Keratinocyte (primary cell): ENCODE results near the gene CALHM1. TPM values are rescaled to one million over a fixed set of nuclear protein-coding genes. Genes with fewer than 3 reads are reported as not detected.

Experiments
- DNase-seq: peaks from one replicate; pipeline ENCODE4 v3.0.0-alpha.2; 2011; ENCODE audit warnings: low read depth, missing footprints, low spot score
- FAIRE-seq: peaks from 2 replicates; lab custom pipeline; 2011; peaks lifted over from hg19 to GRCh38; lab: Jason Lieb, UNC
- H2AFZ ChIP-seq: 2 replicates; pipeline ENCODE4 v1.6.0; 2012; ENCODE audit warnings: low read length, control low read depth, inconsistent platforms; ENCODE audit not compliant: control insufficient read depth
- H3K27ac ChIP-seq: 2 replicates; pipeline ENCODE4 v1.5.1; 2011; ENCODE audit warnings: low read length; ENCODE audit not compliant: control insufficient read depth, insufficient read depth
- H3K27me3 ChIP-seq: 3 replicates; pipeline ENCODE4 v1.6.0; 2011; ENCODE audit warnings: low read length; ENCODE audit not compliant: control insufficient read depth, insufficient read depth; ENCODE audit errors: extremely low read depth
- H3K36me3 ChIP-seq, 2 experiments: 2 replicates in 1 of 2; 3 replicates in 1 of 2; pipeline ENCODE4 v1.5.1; 2011; ENCODE audit warnings: low read length in 2 of 2, mild to moderate bottlenecking in 1 of 2; ENCODE audit not compliant: control insufficient read depth in 2 of 2, insufficient read depth in 2 of 2; ENCODE audit errors: extremely low read depth in 1 of 2
- H3K4me1 ChIP-seq: 3 replicates; pipeline ENCODE4 v1.5.1; 2011; ENCODE audit warnings: low read length; ENCODE audit not compliant: control insufficient read depth, insufficient read depth; ENCODE audit errors: extremely low read depth
- H3K4me2 ChIP-seq: 3 replicates; pipeline ENCODE4 v1.6.0; 2011; ENCODE audit warnings: low read depth, low read length; ENCODE audit not compliant: control insufficient read depth, insufficient read depth; ENCODE audit errors: extremely low read depth
- H3K4me3 ChIP-seq, 3 experiments: fragments of 200-600 bp in 1 of 3; sonication (generic) in 1 of 3; 2 replicates in 2 of 3; 3 replicates in 1 of 3; pipeline ENCODE4 v1.5.1; 2011 to 2016; ENCODE audit warnings: low read length in 3 of 3, mild to moderate bottlenecking in 3 of 3, control low read depth in 2 of 3, inconsistent platforms in 1 of 3, low read depth in 1 of 3, mixed read lengths in 1 of 3, mixed run types in 1 of 3, moderate library complexity in 1 of 3; ENCODE audit not compliant: control insufficient read depth in 2 of 3, insufficient read depth in 2 of 3; ENCODE audit errors: extremely low read depth in 1 of 3
- H3K79me2 ChIP-seq: 2 replicates; pipeline ENCODE4 v1.6.0; 2012; ENCODE audit warnings: low read length; ENCODE audit not compliant: control insufficient read depth, insufficient read depth
- H3K9ac ChIP-seq: 3 replicates; pipeline ENCODE4 v1.6.0; 2011; ENCODE audit warnings: low read length; ENCODE audit not compliant: control insufficient read depth, insufficient read depth; ENCODE audit errors: extremely low read depth
- H3K9me1 ChIP-seq: 3 replicates; pipeline ENCODE4 v1.6.0; 2011; ENCODE audit warnings: low read length; ENCODE audit not compliant: control insufficient read depth, insufficient read depth; ENCODE audit errors: extremely low read depth
- H3K9me3 ChIP-seq: 2 replicates; pipeline ENCODE4 v1.5.1; 2012; ENCODE audit warnings: low read depth, low read length; ENCODE audit not compliant: control insufficient read depth
- H4K20me1 ChIP-seq: 3 replicates; pipeline ENCODE4 v1.6.0; 2011; ENCODE audit warnings: low read length; ENCODE audit not compliant: control insufficient read depth, insufficient read depth; ENCODE audit errors: extremely low read depth
- CTCF ChIP-seq, 3 experiments: IDR thresholded peaks in 1 of 3; conservative IDR thresholded peaks in 1 of 3; optimal IDR thresholded peaks in 1 of 3; 2 replicates in 2 of 3; 3 replicates in 1 of 3; pipeline versions ENCODE3 to v1.5.1; 2011; ENCODE audit warnings: low read length in 3 of 3, mild to moderate bottlenecking in 3 of 3, moderate library complexity in 2 of 3, control low read depth in 1 of 3, inconsistent platforms in 1 of 3; ENCODE audit not compliant: insufficient read depth in 2 of 3; ENCODE audit errors: extremely low read depth in 1 of 3
- EZH2 ChIP-seq: IDR thresholded peaks from one replicate; pipeline ENCODE4 v1.6.1; 2012; ENCODE audit warnings: inconsistent platforms, mild to moderate bottlenecking, low read length, moderate library complexity
- dilution Hi-C: fragments of 300-500 bp; cut with MboI; formaldehyde crosslinking; loops from one replicate; pipeline ENCODE4 v1.7.0; 2020; ENCODE audit warnings: low sequenced_read_pairs; ENCODE audit not compliant: extremely low pct_ligation_motif_present
- polyA plus RNA-seq, 5 experiments: library from polyadenylated mRNA; depleted of rRNA in 3 of 5; stranded (reverse) in 3 of 5; stranded (forward) in 1 of 5; unstranded in 1 of 5; fragments of >200 nt; gene quantifications; 1 replicate in 1 of 5; 2 replicates in 3 of 5; 3 replicates in 1 of 5; pipeline versions ENCODE4 v1.2.1 to v1.2.3, GENCODE V29; 2011 to 2012; ENCODE audit warnings: missing spikeins in 2 of 5, low read depth in 1 of 5, low replicate concordance in 1 of 5

The CALHM1 gene
- polyA plus RNA-seq, 1 donor (not counting 4 experiments of a cell fraction or from before 2014, with no cell fraction given) = not detected

GRCh38 chr10:103452506-103453230 lies 6.0 kb downstream of the CALHM1 start:
- Histone ChIP-seq H3K9me1 (no peaks in the 10 kb centered on the region), H2AFZ (peak overlapping the region; percentile 60), H3K9ac (no peak overlapping the region), H3K4me3 (peak overlapping the region in 2 of 3 experiments; percentile 51 to 55), H3K79me2 (no peaks in the 10 kb centered on the region), H3K27me3 (no peaks in the 10 kb centered on the region), H4K20me1 (no peaks in the 10 kb centered on the region), H3K4me2 (peak overlapping the region; percentile 76), H3K9me3 (no peaks in the 10 kb centered on the region), H3K4me1 (peaks cover 15% of the 10 kb centered on the region), H3K27ac (no peak overlapping the region), H3K36me3 (peaks cover 2 to 12% of the 10 kb centered on the region in 2 experiments)
- TF ChIP-seq CTCF (optimal IDR thresholded peaks at IDR 0.05 in 1 of 3, IDR thresholded peaks at IDR 0.05 in 1 of 3, conservative IDR thresholded peaks at IDR 0.05 in 1 of 3; ENCODE audit: extremely low read depth in 1 of 3, insufficient read depth in 2 of 3, low read length in 3 of 3) (no peak), EZH2 (no peak)
- FAIRE-seq (peak; percentile 23), DNase-seq (no peak)
- dilution Hi-C loops = no loop called here

GRCh38 chr10:103451831-103452505 lies 6.7 kb downstream of the CALHM1 start, which contains the start of gene CALHM2:
Gene CALHM2, minus strand, starts transcription at chr10:103452370. Its CDS starts 2,429 bp downstream, at chr10:103449941.
- H3K9me3 ChIP-seq = no peaks in the 10 kb centered on the region
- no peak for DNase-seq
- H3K4me1 ChIP-seq = peaks cover 15% of the 10 kb centered on the region
- peak within 1 kb of the TSS; percentile 76 for H3K4me2 ChIP-seq
- H3K36me3 ChIP-seq = peaks cover 7 to 17% of the 10 kb centered on the region in 2 experiments
- no peaks in the 10 kb centered on the region for H3K9me1 ChIP-seq
- no peaks in the 10 kb centered on the region for H4K20me1 ChIP-seq
- no peaks in the 10 kb centered on the region for H3K27me3 ChIP-seq
- no peak for TF ChIP-seq EZH2
- no peak for TF ChIP-seq CTCF (optimal IDR thresholded peaks at IDR 0.05 in 1 of 3, IDR thresholded peaks at IDR 0.05 in 1 of 3, conservative IDR thresholded peaks at IDR 0.05 in 1 of 3; ENCODE audit: extremely low read depth in 1 of 3, insufficient read depth in 2 of 3, low read length in 3 of 3)
- peak within 1 kb of the TSS; percentile 60 for H2AFZ ChIP-seq
- FAIRE-seq = no peak
- no peak within 1 kb of the TSS for H3K27ac ChIP-seq
- dilution Hi-C loops = no loop called here
- H3K9ac ChIP-seq = peak within 1 kb of the TSS; percentile 34
- H3K79me2 ChIP-seq = no peaks in the 10 kb centered on the region
- H3K4me3 ChIP-seq = peak within 1 kb of the TSS; percentile 18 to 55 (median 51)
